Retinal pigment epithelial cell (primary cell): ENCODE measurements around the gene CCDC40.
A peak's percentile ranks its signal among the peaks of the same experiment; 100 is the strongest.

Experiments
- DNase-seq: peaks from one replicate; pipeline ENCODE4 v3.0.0-alpha.2; 2010; ENCODE audit warnings: low read depth
- H3K4me3 ChIP-seq: 2 replicates; pipeline ENCODE4 v1.5.1; 2011; ENCODE audit warnings: mild to moderate bottlenecking, low read length, control low read depth, moderate library complexity
- CTCF ChIP-seq: conservative IDR thresholded peaks from 2 replicates; pipeline ENCODE4 v1.5.1; 2011; ENCODE audit warnings: low read depth, low read length, control low read depth, inconsistent platforms

The CCDC40 gene

GRCh38 chr17:80035937-80036714 lies at the start of gene CCDC40:
Gene CCDC40 (plus strand): TSS chr17:80036642. CDS start chr17:80036663, 21 bp downstream.
- peak within 1 kb of the TSS; percentile 82 for H3K4me3 ChIP-seq
- no peak for DNase-seq
- TF ChIP-seq CTCF = no peak

- no peak for DNase-seq
- TF ChIP-seq CTCF = no peak
- no peak overlapping the region for H3K4me3 ChIP-seq
Observed at GRCh38 chr17:79987187-79987934, 49.1 kb upstream of the CCDC40 start.

- DNase-seq = no peak
- H3K4me3 ChIP-seq = peak overlapping the region; percentile 6
- TF ChIP-seq CTCF = no peak
Observed at GRCh38 chr17:79987935-79988184, 48.6 kb upstream of the CCDC40 start.

GRCh38 chr17:79988185-79988971 lies 48.1 kb upstream of the CCDC40 start:
- H3K4me3 ChIP-seq = peak overlapping the region; percentile 4
- no peak for DNase-seq
- no peak for TF ChIP-seq CTCF

DNA sequence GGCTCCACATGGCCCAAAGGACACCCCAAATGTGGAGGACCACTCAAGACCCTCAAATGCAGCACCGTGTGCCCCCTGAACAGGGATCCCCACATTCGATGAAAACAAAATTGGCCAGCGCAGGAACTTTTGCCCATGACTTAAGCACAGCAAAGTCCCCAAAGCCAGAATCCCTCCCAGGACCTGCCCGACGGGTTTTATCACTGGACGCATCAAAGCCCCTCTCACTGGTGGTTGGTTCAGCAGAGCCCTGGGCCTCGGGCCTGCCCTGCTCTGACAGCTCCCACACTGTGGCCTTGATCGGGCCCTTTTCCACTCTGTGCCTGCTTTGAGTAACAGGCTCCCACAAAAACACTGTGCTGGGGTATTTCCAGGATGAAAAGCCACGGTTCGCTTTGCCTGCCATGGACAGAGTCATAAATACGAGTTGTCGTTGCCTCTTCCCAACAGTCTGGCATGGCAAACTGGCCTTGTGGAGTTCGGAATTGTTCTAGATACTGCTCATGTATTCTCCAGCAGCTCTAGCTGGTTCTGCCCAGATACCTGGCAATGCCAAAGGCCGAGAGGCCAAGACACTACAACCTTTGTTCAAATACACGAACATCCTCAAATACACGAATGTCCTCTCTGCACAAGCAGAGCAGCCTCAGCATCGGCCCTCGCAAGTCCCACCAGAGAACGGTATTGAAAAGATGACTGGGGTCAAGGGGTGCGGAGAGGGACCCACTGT lies 47.2 kb upstream of the CCDC40 start:
- H3K4me3 ChIP-seq = no peak overlapping the region
- no peak for DNase-seq
- no peak for TF ChIP-seq CTCF

DNA sequence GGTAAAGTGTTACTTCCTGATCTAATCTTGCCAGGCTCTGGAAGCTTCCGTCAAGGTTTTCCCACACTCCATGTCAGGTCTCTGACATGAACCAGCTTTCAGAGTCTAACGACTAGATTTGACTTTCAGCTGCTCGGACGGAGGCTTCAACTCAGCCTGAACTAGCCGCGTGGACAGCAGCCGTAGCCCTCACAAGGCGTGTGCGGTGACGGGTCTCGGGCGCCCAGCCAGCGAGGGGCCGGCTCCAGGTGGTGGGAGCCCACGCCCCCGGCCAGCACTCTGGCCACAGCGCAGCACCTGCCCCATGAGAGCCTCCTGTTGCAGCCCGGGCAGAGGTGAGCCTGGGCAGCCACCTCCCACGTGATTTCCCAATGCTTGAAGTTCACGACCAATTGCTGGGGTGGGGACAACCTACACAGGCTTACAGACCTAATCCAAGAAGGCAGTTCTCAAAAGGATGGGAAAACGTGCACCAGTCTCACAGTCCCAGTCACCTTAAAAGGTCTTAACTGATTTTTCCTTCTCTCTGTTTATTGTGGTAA lies 46.3 kb upstream of the CCDC40 start:
- H3K4me3 ChIP-seq = no peak overlapping the region
- no peak for TF ChIP-seq CTCF
- DNase-seq = no peak
